ENCODE measurements around the gene CLCNKA. TPM values are rescaled to one million over a fixed set of nuclear protein-coding genes. Genes with fewer than 3 reads are reported as not detected.

Gene CLCNKA
- total and polyA plus RNA-seq, 2 of the 8 experiments (the other 6 are each of a cell fraction or from before 2014, with no cell fraction given), result 0.95 to 2.0 TPM

DNA sequence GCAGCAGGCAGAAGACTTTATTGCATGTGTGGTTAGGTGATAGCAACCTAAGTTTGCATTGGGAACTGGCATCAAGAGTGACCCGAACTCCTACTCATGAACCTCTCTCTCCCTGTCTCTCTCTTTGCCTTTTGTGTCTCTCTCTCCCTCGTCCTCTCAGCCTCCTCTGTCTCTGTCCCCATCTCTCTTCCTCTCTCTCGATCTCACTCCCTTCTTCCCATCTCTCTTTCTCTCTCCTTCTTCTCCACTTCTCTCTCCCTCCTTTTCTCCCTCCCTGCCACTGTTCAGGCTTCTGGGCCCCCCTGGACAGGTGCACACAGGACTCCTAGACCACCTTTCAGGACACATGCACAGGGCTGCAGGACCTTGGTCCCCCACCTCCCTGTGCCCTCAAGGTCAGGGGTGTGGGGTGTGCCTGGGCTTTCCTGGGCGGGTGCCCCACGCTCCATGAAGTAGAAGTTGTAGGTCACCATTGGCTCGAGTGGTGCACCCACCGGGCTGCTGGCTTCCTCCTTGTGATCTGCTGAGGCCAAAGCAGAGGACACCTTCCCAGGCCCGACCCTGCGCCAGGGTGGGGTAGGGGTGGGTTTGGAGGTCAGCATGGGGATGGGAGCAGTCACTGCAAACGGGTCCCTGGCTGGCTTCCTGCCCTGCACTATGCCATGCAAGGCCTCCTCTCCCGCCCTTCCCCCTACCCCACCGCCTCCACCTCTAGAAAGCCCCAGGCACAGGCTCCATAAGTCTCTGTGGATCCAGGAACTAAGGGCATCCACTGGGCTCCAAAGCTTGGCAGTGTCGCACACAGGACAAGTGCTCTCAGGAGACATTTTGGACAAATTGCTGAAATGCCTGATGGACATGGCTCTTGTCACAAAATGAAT, 32.7 kb upstream of the CLCNKA start (continued):
- TF ChIP-seq, protein P1, sequence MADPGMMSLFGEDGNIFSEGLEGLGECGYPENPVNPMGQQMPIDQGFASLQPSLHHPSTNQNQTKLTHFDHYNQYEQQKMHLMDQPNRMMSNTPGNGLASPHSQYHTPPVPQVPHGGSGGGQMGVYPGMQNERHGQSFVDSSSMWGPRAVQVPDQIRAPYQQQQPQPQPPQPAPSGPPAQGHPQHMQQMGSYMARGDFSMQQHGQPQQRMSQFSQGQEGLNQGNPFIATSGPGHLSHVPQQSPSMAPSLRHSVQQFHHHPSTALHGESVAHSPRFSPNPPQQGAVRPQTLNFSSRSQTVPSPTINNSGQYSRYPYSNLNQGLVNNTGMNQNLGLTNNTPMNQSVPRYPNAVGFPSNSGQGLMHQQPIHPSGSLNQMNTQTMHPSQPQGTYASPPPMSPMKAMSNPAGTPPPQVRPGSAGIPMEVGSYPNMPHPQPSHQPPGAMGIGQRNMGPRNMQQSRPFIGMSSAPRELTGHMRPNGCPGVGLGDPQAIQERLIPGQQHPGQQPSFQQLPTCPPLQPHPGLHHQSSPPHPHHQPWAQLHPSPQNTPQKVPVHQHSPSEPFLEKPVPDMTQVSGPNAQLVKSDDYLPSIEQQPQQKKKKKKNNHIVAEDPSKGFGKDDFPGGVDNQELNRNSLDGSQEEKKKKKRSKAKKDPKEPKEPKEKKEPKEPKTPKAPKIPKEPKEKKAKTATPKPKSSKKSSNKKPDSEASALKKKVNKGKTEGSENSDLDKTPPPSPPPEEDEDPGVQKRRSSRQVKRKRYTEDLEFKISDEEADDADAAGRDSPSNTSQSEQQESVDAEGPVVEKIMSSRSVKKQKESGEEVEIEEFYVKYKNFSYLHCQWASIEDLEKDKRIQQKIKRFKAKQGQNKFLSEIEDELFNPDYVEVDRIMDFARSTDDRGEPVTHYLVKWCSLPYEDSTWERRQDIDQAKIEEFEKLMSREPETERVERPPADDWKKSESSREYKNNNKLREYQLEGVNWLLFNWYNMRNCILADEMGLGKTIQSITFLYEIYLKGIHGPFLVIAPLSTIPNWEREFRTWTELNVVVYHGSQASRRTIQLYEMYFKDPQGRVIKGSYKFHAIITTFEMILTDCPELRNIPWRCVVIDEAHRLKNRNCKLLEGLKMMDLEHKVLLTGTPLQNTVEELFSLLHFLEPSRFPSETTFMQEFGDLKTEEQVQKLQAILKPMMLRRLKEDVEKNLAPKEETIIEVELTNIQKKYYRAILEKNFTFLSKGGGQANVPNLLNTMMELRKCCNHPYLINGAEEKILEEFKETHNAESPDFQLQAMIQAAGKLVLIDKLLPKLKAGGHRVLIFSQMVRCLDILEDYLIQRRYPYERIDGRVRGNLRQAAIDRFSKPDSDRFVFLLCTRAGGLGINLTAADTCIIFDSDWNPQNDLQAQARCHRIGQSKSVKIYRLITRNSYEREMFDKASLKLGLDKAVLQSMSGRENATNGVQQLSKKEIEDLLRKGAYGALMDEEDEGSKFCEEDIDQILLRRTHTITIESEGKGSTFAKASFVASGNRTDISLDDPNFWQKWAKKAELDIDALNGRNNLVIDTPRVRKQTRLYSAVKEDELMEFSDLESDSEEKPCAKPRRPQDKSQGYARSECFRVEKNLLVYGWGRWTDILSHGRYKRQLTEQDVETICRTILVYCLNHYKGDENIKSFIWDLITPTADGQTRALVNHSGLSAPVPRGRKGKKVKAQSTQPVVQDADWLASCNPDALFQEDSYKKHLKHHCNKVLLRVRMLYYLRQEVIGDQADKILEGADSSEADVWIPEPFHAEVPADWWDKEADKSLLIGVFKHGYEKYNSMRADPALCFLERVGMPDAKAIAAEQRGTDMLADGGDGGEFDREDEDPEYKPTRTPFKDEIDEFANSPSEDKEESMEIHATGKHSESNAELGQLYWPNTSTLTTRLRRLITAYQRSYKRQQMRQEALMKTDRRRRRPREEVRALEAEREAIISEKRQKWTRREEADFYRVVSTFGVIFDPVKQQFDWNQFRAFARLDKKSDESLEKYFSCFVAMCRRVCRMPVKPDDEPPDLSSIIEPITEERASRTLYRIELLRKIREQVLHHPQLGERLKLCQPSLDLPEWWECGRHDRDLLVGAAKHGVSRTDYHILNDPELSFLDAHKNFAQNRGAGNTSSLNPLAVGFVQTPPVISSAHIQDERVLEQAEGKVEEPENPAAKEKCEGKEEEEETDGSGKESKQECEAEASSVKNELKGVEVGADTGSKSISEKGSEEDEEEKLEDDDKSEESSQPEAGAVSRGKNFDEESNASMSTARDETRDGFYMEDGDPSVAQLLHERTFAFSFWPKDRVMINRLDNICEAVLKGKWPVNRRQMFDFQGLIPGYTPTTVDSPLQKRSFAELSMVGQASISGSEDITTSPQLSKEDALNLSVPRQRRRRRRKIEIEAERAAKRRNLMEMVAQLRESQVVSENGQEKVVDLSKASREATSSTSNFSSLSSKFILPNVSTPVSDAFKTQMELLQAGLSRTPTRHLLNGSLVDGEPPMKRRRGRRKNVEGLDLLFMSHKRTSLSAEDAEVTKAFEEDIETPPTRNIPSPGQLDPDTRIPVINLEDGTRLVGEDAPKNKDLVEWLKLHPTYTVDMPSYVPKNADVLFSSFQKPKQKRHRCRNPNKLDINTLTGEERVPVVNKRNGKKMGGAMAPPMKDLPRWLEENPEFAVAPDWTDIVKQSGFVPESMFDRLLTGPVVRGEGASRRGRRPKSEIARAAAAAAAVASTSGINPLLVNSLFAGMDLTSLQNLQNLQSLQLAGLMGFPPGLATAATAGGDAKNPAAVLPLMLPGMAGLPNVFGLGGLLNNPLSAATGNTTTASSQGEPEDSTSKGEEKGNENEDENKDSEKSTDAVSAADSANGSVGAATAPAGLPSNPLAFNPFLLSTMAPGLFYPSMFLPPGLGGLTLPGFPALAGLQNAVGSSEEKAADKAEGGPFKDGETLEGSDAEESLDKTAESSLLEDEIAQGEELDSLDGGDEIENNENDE (IDR thresholded peaks at IDR 0.05; ENCODE audit: insufficient replicate concordance, low read length), result no peak
- TF ChIP-seq SRF (IDR thresholded peaks at IDR 0.05; ENCODE audit: low read depth, low read length) (no peak), RBBP5 (IDR thresholded peaks at IDR 0.05; ENCODE audit: borderline replicate concordance, low read depth, low read length) (no peak), CBX8 (IDR thresholded peaks at IDR 0.05; ENCODE audit: borderline replicate concordance, low read depth, low read length) (no peak), BACH1 (IDR thresholded peaks at IDR 0.05; ENCODE audit: low read length) (no peak), SAP30 (IDR thresholded peaks at IDR 0.05; ENCODE audit: insufficient read depth, insufficient replicate concordance, low read length) (no peak), SP2 (IDR thresholded peaks at IDR 0.05; ENCODE audit: low read length) (no peak)
